Stimulated activated naive CD8-positive, alpha-beta T cell treated with anti-CD3 and anti-CD28 coated beads, Interleukin-15, amount 100 ng/mL, for 72 hours (primary cell): ENCODE results near the gene SLC27A2.
"Not testable (repeated sequence)": the region's sequence is repeated elsewhere in the genome, so short reads cannot be mapped to it uniquely, and the experiment has no call there.

Source experiments
- ATAC-seq: fragments of 150-1000 bp; cut with Tn5 transposase; 2 replicates; pipeline ENCODE4 v1.10.0; 2021; ENCODE audit warnings: mild to moderate bottlenecking, moderate library complexity
- DNase-seq, 2 donors: peaks; one replicate each; pipeline ENCODE4 v3.0.0; 2021 to 2022
- H3K27ac Mint-ChIP-seq, 2 donors: one replicate each; pipeline ENCODE4 v1.8.0; 2022; ENCODE audit warnings: mild to moderate bottlenecking in 2 of 2, mixed read lengths in 2 of 2, moderate library complexity in 2 of 2
- H3K27me3 Mint-ChIP-seq: one replicate; pipeline ENCODE4 v1.8.0; 2022; ENCODE audit warnings: mixed read lengths
- H3K4me1 Mint-ChIP-seq: one replicate; pipeline ENCODE4 v1.8.0; 2022; ENCODE audit warnings: mild to moderate bottlenecking, mixed read lengths
- H3K4me3 Mint-ChIP-seq, 2 donors: one replicate each; pipeline ENCODE4 v1.8.0; 2022; ENCODE audit warnings: mild to moderate bottlenecking in 2 of 2, mixed read lengths in 2 of 2, moderate library complexity in 1 of 2
- H3K9me3 Mint-ChIP-seq, 2 donors: one replicate each; pipeline ENCODE4 v1.8.0; 2022; ENCODE audit warnings: mixed read lengths in 2 of 2

The SLC27A2 gene

GRCh38 chr15:50181201-50181968 lies 611 bp upstream of the SLC27A2 start:
- H3K27me3 Mint-ChIP-seq = peaks cover 50% of the 10 kb centered on the region
- H3K9me3 Mint-ChIP-seq = no peaks in the 10 kb centered on the region
- ATAC-seq (no peak), DNase-seq (no peak)
- peak overlapping the region; percentile 98 to 99 for H3K4me3 Mint-ChIP-seq
- peaks cover 46% of the 10 kb centered on the region for H3K4me1 Mint-ChIP-seq
- peak overlapping the region in 1 of 2 donors; percentile 31 for H3K27ac Mint-ChIP-seq

- Mint-ChIP-seq H3K9me3 (no peaks in the 10 kb centered on the region), H3K27ac (peak overlapping the region; percentile 82 to 95), H3K27me3 (peaks cover 44% of the 10 kb centered on the region), H3K4me1 (peaks cover 37% of the 10 kb centered on the region), H3K4me3 (peak overlapping the region; percentile 98 to 99)
- ATAC-seq (peak; percentile 76), DNase-seq (peak; percentile 60 to 64)
Observed at GRCh38 chr15:50182219-50183013, 420 bp downstream of the SLC27A2 start.

GRCh38 chr15:50183112-50183794 lies 1.3 kb downstream of the SLC27A2 start:
- Mint-ChIP-seq H3K27ac (peak overlapping the region; percentile 3 to 95), H3K4me3 (peak overlapping the region; percentile 98 to 99), H3K4me1 (peaks cover 37% of the 10 kb centered on the region), H3K27me3 (peaks cover 36% of the 10 kb centered on the region), H3K9me3 (no peaks in the 10 kb centered on the region)
- DNase-seq (peak; percentile 27 to 45), ATAC-seq (peak; percentile 78)

- ATAC-seq (no peak), DNase-seq (no peak)
- Mint-ChIP-seq H3K4me3 (no peak overlapping the region), H3K9me3 (no peaks in the 10 kb centered on the region), H3K4me1 (peaks cover 37% of the 10 kb centered on the region), H3K27ac (no peak overlapping the region), H3K27me3 (peaks cover 34% of the 10 kb centered on the region)
Observed at GRCh38 chr15:50184863-50185504, 3.0 kb downstream of the SLC27A2 start.

- Mint-ChIP-seq H3K4me3 (no peak overlapping the region), H3K27ac (no peak overlapping the region), H3K4me1 (peaks cover 26% of the 10 kb centered on the region), H3K27me3 (peaks cover 23% of the 10 kb centered on the region), H3K9me3 (no peaks in the 10 kb centered on the region)
- no peak for DNase-seq
- ATAC-seq = no peak
Observed at GRCh38 chr15:50186090-50186489, 4.1 kb downstream of the SLC27A2 start.

- H3K27me3 Mint-ChIP-seq = peaks cover 17% of the 10 kb centered on the region
- no peak overlapping the region for H3K4me3 Mint-ChIP-seq
- peaks cover 19% of the 10 kb centered on the region for H3K4me1 Mint-ChIP-seq
- no peak for ATAC-seq
- DNase-seq = no peak
- H3K27ac Mint-ChIP-seq = no peak overlapping the region
- no peaks in the 10 kb centered on the region for H3K9me3 Mint-ChIP-seq
Observed at GRCh38 chr15:50186752-50187151, 4.8 kb downstream of the SLC27A2 start.

- DNase-seq (no peak), ATAC-seq (no peak)
- Mint-ChIP-seq H3K4me1 (peaks cover 16% of the 10 kb centered on the region), H3K4me3 (no peak overlapping the region), H3K27ac (no peak overlapping the region), H3K9me3 (no peaks in the 10 kb centered on the region), H3K27me3 (peaks cover 11% of the 10 kb centered on the region)
Observed at GRCh38 chr15:50187525-50187924, 5.5 kb downstream of the SLC27A2 start.

- H3K27ac Mint-ChIP-seq = no peak overlapping the region
- ATAC-seq = no peak
Observed at GRCh38 chr15:50187997-50188396, 6.0 kb downstream of the SLC27A2 start.

GRCh38 chr15:50188793-50189192 lies 6.8 kb downstream of the SLC27A2 start:
- ATAC-seq, H3K27ac Mint-ChIP-seq, H3K9me3 Mint-ChIP-seq, H3K27me3 Mint-ChIP-seq, H3K4me3 Mint-ChIP-seq, DNase-seq, H3K4me1 Mint-ChIP-seq: not testable (repeated sequence)

More at GRCh38 chr15:50187997-50188396, 6.0 kb downstream of the SLC27A2 start:
- no peak overlapping the region for H3K4me3 Mint-ChIP-seq
- no peaks in the 10 kb centered on the region for H3K9me3 Mint-ChIP-seq
- no peak for DNase-seq
- peaks cover 11% of the 10 kb centered on the region for H3K4me1 Mint-ChIP-seq
- peaks cover 6% of the 10 kb centered on the region for H3K27me3 Mint-ChIP-seq

GRCh38 chr15:50189633-50190032 lies 7.6 kb downstream of the SLC27A2 start:
- DNase-seq (no peak), ATAC-seq (no peak)
- H3K27ac Mint-ChIP-seq = no peak overlapping the region

GRCh38 chr15:50190166-50190570 lies 8.2 kb downstream of the SLC27A2 start:
- ATAC-seq = no peak
- Mint-ChIP-seq H3K27me3 (no peaks in the 10 kb centered on the region), H3K4me3 (no peak overlapping the region), H3K27ac (no peak overlapping the region), H3K4me1 (no peaks in the 10 kb centered on the region), H3K9me3 (no peaks in the 10 kb centered on the region)
- DNase-seq = no peak

More at GRCh38 chr15:50189633-50190032, 7.6 kb downstream of the SLC27A2 start:
- H3K27me3 Mint-ChIP-seq = no peaks in the 10 kb centered on the region
- no peak overlapping the region for H3K4me3 Mint-ChIP-seq
- no peaks in the 10 kb centered on the region for H3K9me3 Mint-ChIP-seq
- no peaks in the 10 kb centered on the region for H3K4me1 Mint-ChIP-seq

GRCh38 chr15:50190723-50191122 lies 8.7 kb downstream of the SLC27A2 start:
- no peak for ATAC-seq
- Mint-ChIP-seq H3K4me3 (no peak overlapping the region), H3K27ac (no peak overlapping the region), H3K4me1 (no peaks in the 10 kb centered on the region), H3K9me3 (no peaks in the 10 kb centered on the region), H3K27me3 (no peaks in the 10 kb centered on the region)
- DNase-seq = no peak

GRCh38 chr15:50192164-50192563 lies 10.2 kb downstream of the SLC27A2 start:
- Mint-ChIP-seq H3K9me3 (no peaks in the 10 kb centered on the region), H3K4me3 (no peak overlapping the region), H3K27me3 (no peaks in the 10 kb centered on the region), H3K4me1 (no peaks in the 10 kb centered on the region), H3K27ac (peak overlapping the region in 1 of 2 donors; percentile 7)
- DNase-seq (no peak), ATAC-seq (no peak)

- no peaks in the 10 kb centered on the region for H3K9me3 Mint-ChIP-seq
- no peaks in the 10 kb centered on the region for H3K4me1 Mint-ChIP-seq
- DNase-seq = no peak
- H3K4me3 Mint-ChIP-seq = no peak overlapping the region
- H3K27me3 Mint-ChIP-seq = no peaks in the 10 kb centered on the region
- no peak for ATAC-seq
- H3K27ac Mint-ChIP-seq = no peak overlapping the region
Observed at GRCh38 chr15:50192926-50193620, 11.1 kb downstream of the SLC27A2 start.

GRCh38 chr15:50202003-50202402 lies 20.0 kb downstream of the SLC27A2 start:
- no peak overlapping the region for H3K4me3 Mint-ChIP-seq
- no peaks in the 10 kb centered on the region for H3K4me1 Mint-ChIP-seq
- no peaks in the 10 kb centered on the region for H3K27me3 Mint-ChIP-seq
- DNase-seq = no peak
- no peak overlapping the region for H3K27ac Mint-ChIP-seq
- no peaks in the 10 kb centered on the region for H3K9me3 Mint-ChIP-seq
- no peak for ATAC-seq
